Transverse colon (tissue), 4 donors: ENCODE data around the gene SNRPA1.

Source experiments
- CTCF ChIP-seq, 5 experiments: fragments of 200-600 bp in 3 of 5; fragments of 450-650 bp in 2 of 5; sonication (generic) in 3 of 5; IDR thresholded peaks; 1 replicate in 2 of 5; 2 replicates in 3 of 5; pipeline ENCODE4 v1.5.1; 2016 to 2017; ENCODE audit warnings: antibody characterized with exemption in 5 of 5, inconsistent platforms in 3 of 5, mild to moderate bottlenecking in 2 of 5, moderate library complexity in 1 of 5
- POLR2AphosphoS5 ChIP-seq, 3 donors: sonication (generic); formaldehyde crosslinking; IDR thresholded peaks; one replicate each; pipeline ENCODE4 v1.6.1; 2016; ENCODE audit warnings: antibody characterized with exemption in 3 of 3

DNA sequence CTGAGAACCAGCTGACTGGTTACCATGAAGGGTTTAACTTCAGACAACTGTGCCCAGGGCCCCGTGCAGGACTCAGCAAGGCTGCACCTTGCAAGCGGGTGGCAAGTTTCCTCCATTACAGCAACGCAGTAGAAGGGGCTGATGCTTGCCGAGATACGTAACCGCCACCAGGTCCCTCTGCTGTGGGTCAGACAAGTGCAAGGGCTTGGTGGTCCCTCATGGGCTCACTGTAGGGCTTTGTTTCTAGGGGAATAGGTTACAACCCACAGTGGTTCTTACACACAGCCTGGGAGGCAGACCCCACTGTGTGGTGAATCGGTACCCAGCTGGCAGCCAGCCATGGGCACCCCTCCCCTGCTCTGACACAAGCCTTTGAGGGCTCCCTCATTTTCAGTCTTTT lies 15.5 kb upstream of the SNRPA1 start:
- TF ChIP-seq CTCF (IDR thresholded peaks at IDR 0.05) (no peak), POLR2AphosphoS5 (IDR thresholded peaks at IDR 0.05) (no peak)
